Endometrial microvascular endothelial cells (primary cell): ENCODE data around the gene KRT39. TPM values are rescaled to one million over a fixed set of nuclear protein-coding genes. Genes with fewer than 3 reads are reported as not detected.
"Not testable (repeated sequence)": the region's sequence is repeated elsewhere in the genome, so short reads cannot be mapped to it uniquely, and the experiment has no call there.

ENCODE experiments used
- in situ Hi-C: cut with HindIII; loops from 2 replicates; pipeline ENCODE4 v1.10.0; 2017; ENCODE audit warnings: low sequenced_read_pairs, low pct_unique_long_range_greater_than_20kb; ENCODE audit errors: inconsistent ontology term
- total RNA-seq: library from RNA; depleted of rRNA; stranded (reverse); fragments of >200 nt; gene quantifications from one replicate; pipeline ENCODE4 v1.2.3, GENCODE V29; 2015; ENCODE audit errors: inconsistent ontology term

The KRT39 gene
- total RNA-seq, 1 donor from 2014 or later = not detected

DNA sequence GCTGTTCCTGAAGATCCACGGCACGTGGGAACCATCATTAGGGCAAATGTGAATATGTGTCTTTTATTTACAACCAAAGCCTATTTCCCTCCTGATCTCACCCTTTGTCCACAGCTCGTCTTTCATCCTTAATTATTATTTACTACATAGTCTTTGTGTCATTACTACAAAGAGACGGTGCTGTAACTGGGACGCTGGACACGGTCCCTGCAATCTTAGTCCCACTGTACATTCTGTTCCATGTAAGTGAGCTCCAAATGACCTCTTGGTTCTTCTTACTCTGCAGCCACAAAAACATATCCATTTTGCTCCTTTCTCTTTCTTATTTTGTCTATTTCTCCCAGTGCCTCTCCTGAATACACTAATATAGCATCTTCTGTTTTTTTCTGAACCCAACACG is 16.6 kb downstream of the KRT39 start:
- in situ Hi-C loops = no loop called here

DNA sequence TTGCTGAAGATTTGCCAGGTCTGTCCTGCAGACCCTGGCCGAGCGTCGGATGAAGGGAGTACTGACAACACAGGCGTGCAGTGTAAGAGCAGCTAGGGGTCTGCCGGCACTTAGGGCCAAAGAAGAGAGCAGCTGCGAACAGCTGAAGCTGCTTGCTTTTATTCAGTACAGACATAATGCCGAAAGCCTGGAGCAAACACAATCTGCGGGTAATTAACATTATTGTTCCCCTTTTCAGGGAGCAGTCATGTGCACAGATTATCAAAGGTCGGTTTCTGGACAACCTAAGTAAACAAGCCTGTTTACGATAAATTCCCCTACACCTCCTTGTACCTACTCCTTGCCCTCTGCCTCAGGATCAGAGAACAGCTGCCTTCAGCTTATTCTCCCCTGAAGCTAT is 17.3 kb downstream of the KRT39 start:
- in situ Hi-C loops = no loop called here

DNA sequence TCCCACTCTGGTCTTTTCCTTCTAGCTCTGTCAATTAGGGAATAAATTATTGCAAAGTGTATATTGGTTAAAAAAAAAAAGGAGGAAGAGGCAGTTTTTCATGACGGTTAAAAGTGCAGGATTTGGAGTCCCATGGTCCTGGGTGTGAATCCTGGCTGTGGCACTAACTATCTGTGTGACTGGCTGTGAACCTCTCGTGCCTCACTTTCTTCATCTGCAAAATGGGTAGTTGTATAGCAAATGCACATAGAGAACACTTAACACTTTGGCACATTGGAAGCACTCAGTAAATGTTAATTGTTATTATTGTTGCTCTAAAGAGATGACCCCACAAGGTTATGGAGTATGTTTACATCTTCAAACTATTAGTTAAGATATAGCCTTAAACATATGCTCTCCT is 18.8 kb downstream of the KRT39 start:
- in situ Hi-C loops = no loop called here

DNA sequence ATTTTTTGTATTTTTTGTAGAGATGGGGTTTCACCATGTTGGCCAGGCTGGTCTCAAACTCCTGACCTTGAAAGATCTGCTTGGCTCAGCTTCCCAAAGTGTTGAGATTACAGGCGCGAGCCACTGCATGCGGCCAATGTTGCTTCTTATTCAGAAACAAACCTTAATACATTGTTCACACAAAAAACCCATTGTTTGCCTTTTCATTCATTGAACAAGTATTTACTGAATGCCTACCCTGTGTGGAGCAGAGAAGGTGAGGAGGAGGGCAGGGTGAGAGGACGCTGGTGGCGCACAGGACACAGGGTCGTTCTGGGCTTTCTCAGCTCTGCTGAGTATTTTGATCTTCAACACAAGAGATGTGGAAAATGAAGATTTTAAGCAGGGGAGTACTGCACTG is 21.3 kb downstream of the KRT39 start:
- in situ Hi-C loops = no loop called here

DNA sequence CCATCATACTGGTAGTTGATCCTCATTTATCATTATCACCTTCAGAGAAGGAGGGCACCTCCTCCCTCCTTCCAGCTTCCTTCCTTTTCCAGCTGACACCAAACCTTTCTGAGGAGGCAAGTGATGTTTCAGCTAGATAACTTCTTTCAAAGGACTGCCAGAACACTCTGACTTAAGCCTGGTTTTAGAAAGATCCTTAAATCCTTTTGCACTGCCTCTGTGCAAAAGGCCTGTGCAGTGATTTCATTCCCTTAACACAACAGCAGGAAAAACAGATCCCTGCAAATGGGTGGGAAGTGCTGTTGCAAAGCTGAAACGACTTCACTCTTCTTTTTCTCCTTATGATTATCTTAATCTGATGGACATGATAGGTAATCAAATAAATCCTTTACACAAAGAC is 22.2 kb downstream of the KRT39 start:
- in situ Hi-C loops = no loop called here

DNA sequence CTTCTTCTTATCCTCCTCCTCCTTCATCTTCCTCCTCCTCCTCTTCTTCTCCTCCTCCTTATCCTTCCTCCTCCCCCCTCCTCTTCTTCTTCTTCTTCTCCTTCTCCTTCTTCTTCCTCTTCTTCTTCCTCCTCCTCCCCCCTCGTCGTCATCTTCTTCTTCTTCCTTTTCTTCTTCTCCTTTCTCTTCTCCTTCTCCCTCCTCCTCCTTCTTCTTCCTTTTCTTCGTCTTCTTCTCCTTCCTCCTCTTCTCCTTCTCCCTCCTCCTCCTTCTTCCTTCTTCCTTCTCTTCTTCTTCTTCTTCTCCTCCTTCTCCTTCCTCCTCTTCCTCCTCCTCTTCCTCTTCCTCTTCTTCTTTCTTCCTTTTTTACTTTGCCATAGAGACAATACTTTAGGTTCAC is 24.2 kb downstream of the KRT39 start:
- in situ Hi-C loops = no loop called here

DNA sequence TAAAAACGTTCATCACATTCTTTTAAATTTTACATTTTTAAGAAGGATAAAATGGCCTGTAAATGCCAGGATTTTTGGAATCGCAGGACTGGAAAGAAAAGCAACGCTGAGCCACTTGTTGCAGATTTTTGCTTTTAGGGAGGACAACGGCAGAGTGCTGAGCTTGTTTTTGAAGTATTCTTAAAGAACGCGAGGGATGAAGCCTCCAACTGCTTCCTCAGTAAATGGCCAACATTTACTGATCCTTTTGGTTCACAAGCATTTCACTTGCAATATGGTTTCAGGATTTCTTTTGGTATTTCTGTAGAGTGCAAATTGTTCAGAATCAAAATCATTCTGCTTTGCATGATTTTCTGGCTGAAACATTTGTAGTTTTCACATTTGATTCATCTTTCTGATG is 26.5 kb downstream of the KRT39 start:
- in situ Hi-C loops = no loop called here

DNA sequence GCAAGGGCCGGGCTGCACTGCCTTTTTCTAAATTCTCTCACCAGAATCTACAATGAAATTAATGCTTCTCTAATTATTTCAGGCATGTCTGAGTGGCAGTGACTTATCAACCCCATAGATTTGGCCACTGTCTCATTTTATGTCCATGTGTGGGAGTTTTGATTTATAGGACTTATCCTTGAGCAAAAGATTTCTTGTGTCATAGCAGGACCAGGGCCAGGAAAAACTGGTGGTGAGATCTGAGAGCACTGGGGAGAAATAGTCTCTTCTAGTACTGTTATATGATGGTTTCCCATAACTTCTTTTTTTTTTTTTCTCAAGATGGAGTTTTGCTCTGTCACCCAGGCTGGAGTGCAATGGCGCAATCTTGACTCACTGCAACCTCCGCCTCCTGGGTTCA is 27.8 kb downstream of the KRT39 start:
- in situ Hi-C loops = no loop called here

DNA sequence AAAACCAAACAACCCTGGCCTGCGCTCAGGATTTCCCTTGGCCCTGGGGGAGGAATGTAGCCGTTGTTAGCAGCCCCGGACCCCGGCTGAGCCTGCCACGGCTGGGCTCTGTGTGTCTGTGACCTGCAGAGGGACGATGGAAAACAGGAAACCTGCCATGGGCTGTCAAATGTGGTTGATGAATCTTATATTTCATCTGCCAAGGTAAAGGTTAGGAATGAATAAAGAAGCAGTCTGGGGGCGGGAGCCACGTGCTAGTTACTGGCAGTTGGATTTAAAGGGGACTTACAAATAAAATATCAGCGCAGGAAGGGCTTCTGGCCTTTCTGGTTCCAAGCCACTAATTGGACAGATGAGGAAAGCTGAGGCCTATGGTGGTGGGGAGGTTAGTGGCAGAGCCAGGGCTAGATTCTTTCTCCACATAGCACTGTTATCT is 29.3 kb downstream of the KRT39 start, which contains the start of gene KRT23:
Gene KRT23, minus strand, starts transcription at position 263 of the 436 bp plus-strand sequence. CDS start 1,043 bp downstream, outside the sequence.
- in situ Hi-C loops = no loop called here

DNA sequence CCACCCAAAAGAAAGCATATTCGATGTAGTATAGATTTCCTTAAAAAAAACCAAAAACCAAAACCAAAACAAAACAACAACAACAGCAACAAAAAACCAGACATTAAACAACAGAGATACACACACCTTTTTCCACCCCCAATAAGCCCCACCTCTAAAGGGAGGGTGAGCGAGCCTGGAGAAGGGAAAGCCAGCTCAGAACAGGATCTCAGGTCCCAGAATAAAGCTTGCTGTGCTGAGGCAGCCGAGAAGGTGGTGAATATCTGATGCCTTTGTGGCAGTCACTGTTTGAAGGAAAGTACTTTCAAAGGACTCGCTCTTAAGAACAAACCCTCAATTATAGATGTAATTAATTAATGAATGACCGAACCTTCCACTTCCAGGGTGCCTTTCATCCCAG is 29.8 kb downstream of the KRT39 start:
- in situ Hi-C loops = no loop called here

DNA sequence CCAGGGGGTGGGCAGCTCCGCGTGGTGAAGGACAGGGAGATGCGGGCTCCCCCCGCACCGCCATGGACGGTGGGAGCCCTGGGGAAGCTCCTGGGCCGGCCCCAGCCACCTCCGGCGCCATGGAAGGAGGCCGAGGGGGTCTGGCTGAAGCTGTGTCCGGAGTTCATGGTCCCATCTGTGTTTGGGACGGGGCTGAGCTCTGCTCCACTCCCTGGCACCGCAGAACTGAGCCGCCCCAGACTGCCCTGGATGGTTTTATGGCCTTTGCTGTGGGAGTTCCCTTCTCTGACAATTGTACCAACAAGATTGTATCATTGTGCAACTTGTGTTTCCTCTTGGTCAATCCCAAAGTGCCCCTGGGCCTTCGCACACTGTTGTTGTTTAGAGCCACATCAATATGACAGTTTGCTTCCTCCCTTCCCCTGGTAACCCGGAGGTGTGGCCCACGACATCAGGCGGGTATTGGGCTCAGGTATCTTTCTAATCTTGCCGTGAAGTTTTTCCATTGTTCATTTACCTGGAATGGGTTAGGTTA is 30.2 kb downstream of the KRT39 start:
- in situ Hi-C loops = no loop called here

DNA sequence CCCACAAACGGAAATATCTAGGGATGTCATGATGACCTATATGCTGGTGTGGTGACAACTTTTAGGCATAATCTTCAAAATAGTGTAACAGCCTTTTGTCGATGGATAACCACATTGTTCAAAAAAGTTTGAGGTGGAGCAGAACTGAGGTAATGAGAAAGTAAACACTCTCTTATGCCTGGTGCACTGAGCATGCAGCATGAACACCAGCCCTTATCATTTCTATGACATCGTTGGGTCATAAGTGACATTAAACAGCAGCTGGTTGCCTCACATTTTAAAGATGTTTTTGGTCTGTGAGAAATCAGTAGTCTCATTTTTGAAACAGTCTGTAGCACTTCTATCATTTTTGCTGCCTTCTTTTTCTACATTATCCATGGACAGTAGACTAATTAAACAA is 31.1 kb downstream of the KRT39 start:
- in situ Hi-C loops = no loop called here

DNA sequence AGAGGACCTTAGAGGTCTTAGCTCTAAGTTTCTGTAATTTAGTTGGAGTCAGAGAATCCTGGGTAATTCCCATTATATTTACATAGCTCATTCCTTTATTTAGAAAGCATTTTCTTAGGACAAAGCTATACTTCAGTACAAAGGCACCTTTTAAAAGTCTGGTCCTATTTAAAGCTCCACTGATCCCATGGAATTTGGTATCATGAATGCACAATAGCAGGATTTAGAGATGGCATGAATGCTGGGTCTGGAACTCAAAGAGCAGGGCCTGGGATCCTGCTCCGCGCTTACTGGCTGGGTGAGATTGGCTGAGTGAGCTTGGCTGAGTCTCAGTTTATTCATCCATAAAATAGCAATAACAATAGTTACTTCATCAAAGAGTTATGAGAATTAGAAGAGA is 34.1 kb downstream of the KRT39 start:
- in situ Hi-C loops = no loop called here

DNA sequence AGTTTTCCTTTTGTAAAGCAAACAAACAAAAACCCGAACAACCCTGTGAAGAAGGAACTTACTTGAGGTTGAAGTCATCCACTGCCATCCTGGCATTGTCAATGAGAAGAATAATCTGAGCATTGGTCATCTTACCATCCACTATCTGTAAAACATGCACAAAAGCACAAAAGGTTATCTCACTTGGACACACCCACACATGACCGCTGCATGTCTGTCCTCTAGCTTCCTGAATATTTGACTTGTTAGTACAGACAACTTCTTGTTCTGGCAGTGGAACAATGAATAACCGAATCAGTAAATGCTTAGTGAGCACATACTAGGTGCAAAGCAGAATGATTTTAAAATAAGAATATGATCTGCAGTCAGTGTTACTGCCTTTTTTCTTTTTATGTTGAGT is 35.4 kb downstream of the KRT39 start:
- in situ Hi-C loops = no loop called here

DNA sequence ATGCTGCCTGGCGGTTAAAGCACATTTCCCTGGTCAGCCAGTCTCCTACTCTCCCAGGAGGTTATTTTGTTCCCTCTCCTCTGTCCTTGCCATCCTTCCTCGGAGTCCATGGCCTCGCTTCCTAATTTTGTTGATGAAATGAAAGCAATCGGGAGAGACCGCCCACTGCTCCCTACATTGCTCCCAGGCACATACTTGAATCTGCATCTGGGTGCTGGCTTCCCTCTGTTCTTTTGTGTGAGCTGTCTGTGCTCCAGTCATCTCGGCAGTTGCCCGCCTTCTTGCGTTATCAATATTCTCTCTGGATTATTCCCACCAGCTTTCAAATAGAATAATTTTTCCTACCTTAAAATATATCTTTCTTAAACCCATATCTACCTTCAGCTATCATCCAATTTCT is 40.4 kb downstream of the KRT39 start:
- in situ Hi-C loops = no loop called here

DNA sequence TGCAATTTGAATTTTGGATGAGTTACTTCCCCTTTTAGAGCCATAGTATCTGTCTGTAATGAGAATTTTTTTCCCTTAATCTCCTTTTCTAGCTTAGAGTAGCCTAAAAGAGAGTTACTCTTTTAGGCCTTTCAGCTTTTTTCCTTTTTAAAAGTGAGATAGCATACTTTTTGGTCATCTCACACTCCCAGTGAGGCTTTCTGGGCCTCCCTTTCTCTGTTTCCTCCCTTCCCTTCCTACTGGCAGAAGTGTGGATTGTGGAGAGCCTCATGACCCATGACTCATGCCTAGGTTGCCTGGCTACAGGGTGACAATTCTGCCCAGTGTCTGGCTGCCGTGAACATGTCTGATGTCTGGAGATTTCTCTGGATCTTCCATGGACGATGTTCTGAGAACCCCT is 44.5 kb downstream of the KRT39 start:
- in situ Hi-C loops = no loop called here

DNA sequence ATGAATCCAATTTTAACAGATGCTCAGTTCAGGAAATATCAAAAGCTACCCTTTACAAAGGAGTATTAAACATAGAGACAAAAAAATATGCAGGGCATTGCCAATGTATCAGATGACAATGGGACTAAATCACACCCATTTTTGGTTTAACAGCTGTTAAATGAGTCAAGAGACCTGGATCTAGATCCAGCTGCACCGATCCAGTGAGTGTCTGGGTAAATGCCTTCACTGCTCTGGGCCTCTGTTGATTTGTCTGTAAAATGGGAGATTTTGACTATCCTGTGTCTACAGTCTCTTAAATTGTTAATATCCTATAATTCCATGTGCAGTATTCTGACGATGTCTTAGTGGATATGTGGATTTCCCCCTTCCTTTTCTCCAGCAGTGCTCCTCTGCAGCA is 45.7 kb downstream of the KRT39 start:
- in situ Hi-C loops = no loop called here

DNA sequence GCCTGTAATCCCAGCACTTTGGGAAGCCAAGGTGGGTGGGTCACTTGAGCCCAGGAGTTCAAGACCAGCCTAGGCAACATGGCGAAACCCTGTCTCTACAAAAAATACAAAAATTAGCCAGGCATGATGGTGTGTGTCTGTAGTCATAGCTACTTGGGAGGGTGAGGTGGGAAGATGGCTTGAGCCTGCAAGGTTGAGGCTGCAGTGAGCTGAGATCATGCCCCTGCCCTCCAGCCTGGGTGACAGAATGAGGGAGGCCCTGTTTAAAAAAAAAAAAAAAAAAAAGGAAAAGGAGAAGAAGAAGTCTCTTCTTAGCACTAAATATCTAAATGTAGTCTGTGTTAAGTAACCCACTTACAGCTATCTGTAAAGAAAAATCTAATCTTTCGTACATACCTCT is 49.6 kb downstream of the KRT39 start:
- in situ Hi-C loops = not testable (repeated sequence)

DNA sequence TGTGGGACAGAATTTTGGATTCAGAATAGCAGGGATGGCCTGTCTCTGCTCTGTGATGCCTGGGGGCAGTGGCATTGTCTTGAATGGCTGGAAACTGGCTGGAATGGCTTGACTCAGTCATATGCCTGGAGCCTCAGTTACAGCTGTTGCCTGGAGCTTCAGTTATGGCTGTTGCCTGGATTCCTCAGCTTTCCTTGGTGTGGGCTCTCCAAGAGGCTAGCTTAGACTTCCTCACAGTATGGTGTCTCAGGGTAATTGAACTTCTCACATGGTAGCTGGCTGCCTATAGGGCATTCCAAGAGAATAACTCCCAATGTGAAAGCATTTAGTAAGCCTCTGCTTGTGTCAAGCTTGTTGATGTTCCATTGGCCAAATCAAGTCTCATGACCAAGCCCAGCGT is 50.4 kb downstream of the KRT39 start:
- in situ Hi-C loops = no loop called here

DNA sequence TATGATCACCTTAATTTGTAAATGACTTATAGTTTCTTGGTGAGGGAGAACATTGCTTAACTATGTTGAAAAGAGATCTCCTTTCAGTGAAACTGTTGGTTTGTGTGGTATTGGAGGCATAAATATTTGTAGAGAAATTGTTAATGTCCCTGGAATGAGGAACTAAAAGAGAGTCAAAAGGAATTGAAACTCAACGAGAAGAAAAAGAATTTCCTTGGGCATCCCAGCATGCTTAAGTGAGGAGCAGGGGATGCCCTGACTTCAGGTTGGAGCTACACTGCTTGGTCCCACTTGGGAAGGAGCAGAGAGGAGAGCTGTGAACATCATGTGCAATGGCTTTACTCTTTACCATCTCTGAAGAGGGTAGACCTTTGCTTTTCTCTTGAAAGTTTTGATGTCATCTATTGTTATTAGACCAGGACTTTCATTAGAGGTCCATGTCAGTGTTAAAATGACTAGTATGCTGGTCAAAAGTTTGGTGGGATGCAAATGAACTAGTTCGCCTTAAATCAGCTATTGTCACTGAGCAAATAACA is 51.0 kb downstream of the KRT39 start:
- in situ Hi-C loops = no loop called here

DNA sequence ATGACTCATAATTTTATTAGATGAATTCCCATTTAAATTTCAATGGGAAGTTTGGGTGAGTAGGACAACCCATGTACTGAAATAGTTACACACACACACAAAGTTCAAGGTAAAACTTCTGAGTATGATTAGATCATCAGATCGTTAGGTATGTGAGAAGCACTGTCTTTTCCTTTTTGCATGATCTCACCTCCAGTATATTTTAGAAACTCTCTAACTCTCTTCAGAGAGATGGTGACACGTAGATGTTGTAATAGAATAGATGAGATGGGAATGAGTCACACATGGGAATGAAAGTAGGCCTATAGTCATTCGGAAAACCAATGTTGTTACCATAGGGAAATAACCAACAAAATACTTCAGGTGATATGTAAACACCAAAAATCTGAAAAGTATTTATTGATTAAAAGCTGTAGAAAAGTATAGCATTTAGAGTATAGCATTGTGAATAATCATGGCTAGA is 51.5 kb downstream of the KRT39 start:
- in situ Hi-C loops = no loop called here
